ENCODE measurements around the gene TM6SF1. TPM values are rescaled to one million over a fixed set of nuclear protein-coding genes. Genes with fewer than 3 reads are reported as not detected.

Gene TM6SF1
- total RNA-seq, 1 donor from 2014 or later = 28.7 TPM

DNA sequence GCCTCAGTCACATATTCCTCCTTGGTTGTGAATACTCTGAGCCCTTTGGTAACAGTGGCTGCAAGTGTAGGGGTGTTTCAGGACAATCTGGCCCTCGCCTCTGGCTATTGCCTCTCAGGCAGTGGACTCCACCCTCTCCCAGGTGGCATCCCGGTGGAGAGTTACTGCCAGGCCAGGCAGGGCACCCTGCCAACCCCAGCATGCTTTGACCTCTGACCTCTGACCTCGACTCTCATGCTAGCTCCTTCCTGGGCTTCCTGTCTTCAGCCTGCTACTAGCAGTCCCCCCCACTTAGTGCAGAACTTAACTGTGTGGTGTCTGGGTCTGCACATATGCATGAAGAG, 5.5 kb downstream of the TM6SF1 start:
- peak overlapping the region; percentile 34 for H3K27ac ChIP-seq (ENCODE audit: low read depth, low read length)

DNA sequence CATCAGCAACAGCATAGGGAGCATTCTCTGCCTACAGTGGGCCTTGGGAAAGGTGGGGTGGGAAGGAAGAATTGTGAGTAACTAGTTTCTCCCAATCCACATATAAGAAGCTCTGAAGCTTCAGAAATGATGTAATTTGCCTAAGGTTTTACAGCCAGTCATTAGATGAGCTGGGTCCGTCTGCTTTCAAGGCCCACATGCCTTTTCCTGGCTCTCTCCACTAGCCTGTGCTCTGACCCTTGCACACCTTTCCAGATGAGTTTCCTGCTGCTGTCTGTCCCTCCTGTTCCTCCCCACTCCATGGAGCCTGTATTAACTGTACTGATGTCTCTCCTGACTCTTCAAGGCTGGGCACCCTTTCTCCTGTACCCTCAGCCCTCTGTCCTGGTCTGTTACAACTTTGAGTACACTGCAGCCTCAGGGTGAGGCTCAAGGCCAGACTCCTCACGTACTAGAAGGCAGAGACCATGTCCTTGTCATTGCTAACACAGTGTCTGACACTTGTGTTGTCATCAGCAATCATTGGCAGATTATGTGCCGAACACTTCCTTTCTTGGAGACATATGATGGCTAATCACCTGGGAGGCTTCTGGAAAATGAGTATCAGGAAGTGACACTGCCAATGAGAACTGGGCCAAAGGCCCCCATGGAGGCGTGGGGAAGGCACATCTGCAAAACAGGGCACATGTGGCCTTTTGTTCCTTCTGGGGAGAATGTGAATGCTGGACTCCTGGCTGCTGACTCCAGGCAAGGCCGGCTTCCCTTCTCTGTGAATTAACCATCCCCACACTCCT, 6.6 kb downstream of the TM6SF1 start:
- Histone ChIP-seq H3K9ac (ENCODE audit: low read depth in 1 of 3, low read length in 3 of 3) (no peak overlapping the region), H3K4me1 (ENCODE audit: control insufficient read depth in 3 of 3, insufficient read depth in 3 of 3, low read length in 3 of 3) (peaks cover 9 to 43% (median 35%) of the 10 kb centered on the region in 3 donors), H3K4me3 (ENCODE audit: low read length in 3 of 3) (no peak overlapping the region), H3K36me3 (ENCODE audit: control insufficient read depth in 3 of 3, insufficient read depth in 3 of 3, low read length in 3 of 3) (peaks cover 40 to 47% (median 41%) of the 10 kb centered on the region in 3 donors), H3K27ac (ENCODE audit: low read depth, low read length) (peak overlapping the region; percentile 34), H3K27me3 (ENCODE audit: control insufficient read depth in 3 of 3, insufficient read depth in 3 of 3, low read length in 3 of 3) (no peaks in the 10 kb centered on the region), H3K9me3 (ENCODE audit: control insufficient read depth in 3 of 3, low read length in 3 of 3) (no peaks in the 10 kb centered on the region)

More for the DNA sequence above, 5.5 kb downstream of the TM6SF1 start:
- Histone ChIP-seq H3K36me3 (ENCODE audit: control insufficient read depth in 3 of 3, insufficient read depth in 3 of 3, low read length in 3 of 3) (peaks cover 38 to 41% (median 40%) of the 10 kb centered on the region in 3 donors), H3K9ac (ENCODE audit: low read depth in 1 of 3, low read length in 3 of 3) (no peak overlapping the region), H3K27me3 (ENCODE audit: control insufficient read depth in 3 of 3, insufficient read depth in 3 of 3, low read length in 3 of 3) (peaks cover 0 to 3% (median 0%) of the 10 kb centered on the region in 3 donors), H3K4me1 (ENCODE audit: control insufficient read depth in 3 of 3, insufficient read depth in 3 of 3, low read length in 3 of 3) (peaks cover 18 to 55% (median 45%) of the 10 kb centered on the region in 3 donors), H3K4me3 (ENCODE audit: low read length in 3 of 3) (no peak overlapping the region), H3K9me3 (ENCODE audit: control insufficient read depth in 3 of 3, low read length in 3 of 3) (no peaks in the 10 kb centered on the region)

DNA sequence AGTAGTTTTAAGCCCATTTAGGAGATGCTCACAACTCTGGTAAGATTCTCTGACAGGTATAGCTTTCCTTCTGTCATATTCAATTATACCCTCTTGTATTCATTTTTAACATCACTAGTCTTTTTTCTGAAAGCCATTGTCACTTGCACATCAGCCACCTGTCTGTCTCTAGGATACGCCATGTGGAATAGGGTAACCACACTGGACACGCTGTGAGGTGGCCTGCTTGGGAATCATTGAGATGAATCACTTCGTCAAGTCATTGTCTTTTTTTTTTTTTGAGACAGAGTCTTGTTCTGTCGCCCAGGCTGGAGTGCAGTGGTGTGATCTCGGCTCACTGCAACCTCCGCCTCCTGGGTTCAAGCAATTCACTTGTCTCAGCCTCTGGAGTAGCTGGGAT, 7.4 kb downstream of the TM6SF1 start:
- H3K4me1 ChIP-seq (ENCODE audit: control insufficient read depth in 3 of 3, insufficient read depth in 3 of 3, low read length in 3 of 3) = peaks cover 9 to 36% (median 27%) of the 10 kb centered on the region in 3 donors
- H3K27ac ChIP-seq (ENCODE audit: low read depth, low read length) = no peak overlapping the region
- no peak overlapping the region for H3K9ac ChIP-seq (ENCODE audit: low read depth in 1 of 3, low read length in 3 of 3)
- H3K4me3 ChIP-seq (ENCODE audit: low read length in 3 of 3) = no peak overlapping the region
- H3K27me3 ChIP-seq (ENCODE audit: control insufficient read depth in 3 of 3, insufficient read depth in 3 of 3, low read length in 3 of 3) = no peaks in the 10 kb centered on the region
- H3K9me3 ChIP-seq (ENCODE audit: control insufficient read depth in 3 of 3, low read length in 3 of 3) = no peaks in the 10 kb centered on the region
- H3K36me3 ChIP-seq (ENCODE audit: control insufficient read depth in 3 of 3, insufficient read depth in 3 of 3, low read length in 3 of 3) = peaks cover 45 to 52% (median 48%) of the 10 kb centered on the region in 3 donors

DNA sequence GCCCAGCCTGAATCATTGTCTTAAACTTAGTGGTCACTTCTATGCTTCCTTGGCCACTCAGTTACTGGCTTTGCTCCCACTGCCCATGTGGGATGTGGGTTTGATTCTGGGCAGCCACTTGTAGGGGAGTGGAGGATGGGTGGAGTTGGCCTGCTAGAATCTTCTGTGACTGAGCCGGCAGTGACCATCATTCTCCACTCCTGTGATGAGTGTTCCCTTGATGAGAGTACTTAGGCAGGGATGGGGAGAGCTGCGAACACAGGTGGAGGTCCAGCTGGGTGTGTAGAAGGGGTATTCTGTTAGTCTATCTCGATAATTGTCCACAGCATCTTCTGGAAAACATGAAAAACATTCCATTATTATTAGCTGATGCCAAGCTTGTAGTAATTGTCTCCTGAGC, 8.0 kb downstream of the TM6SF1 start:
- Histone ChIP-seq H3K36me3 (ENCODE audit: control insufficient read depth in 3 of 3, insufficient read depth in 3 of 3, low read length in 3 of 3) (peaks cover 47 to 57% (median 51%) of the 10 kb centered on the region in 3 donors), H3K9ac (ENCODE audit: low read depth in 1 of 3, low read length in 3 of 3) (no peak overlapping the region), H3K27ac (ENCODE audit: low read depth, low read length) (no peak overlapping the region), H3K4me3 (ENCODE audit: low read length in 3 of 3) (no peak overlapping the region), H3K27me3 (ENCODE audit: control insufficient read depth in 3 of 3, insufficient read depth in 3 of 3, low read length in 3 of 3) (no peaks in the 10 kb centered on the region), H3K4me1 (ENCODE audit: control insufficient read depth in 3 of 3, insufficient read depth in 3 of 3, low read length in 3 of 3) (peaks cover 6 to 30% (median 23%) of the 10 kb centered on the region in 3 donors), H3K9me3 (ENCODE audit: control insufficient read depth in 3 of 3, low read length in 3 of 3) (no peaks in the 10 kb centered on the region)

DNA sequence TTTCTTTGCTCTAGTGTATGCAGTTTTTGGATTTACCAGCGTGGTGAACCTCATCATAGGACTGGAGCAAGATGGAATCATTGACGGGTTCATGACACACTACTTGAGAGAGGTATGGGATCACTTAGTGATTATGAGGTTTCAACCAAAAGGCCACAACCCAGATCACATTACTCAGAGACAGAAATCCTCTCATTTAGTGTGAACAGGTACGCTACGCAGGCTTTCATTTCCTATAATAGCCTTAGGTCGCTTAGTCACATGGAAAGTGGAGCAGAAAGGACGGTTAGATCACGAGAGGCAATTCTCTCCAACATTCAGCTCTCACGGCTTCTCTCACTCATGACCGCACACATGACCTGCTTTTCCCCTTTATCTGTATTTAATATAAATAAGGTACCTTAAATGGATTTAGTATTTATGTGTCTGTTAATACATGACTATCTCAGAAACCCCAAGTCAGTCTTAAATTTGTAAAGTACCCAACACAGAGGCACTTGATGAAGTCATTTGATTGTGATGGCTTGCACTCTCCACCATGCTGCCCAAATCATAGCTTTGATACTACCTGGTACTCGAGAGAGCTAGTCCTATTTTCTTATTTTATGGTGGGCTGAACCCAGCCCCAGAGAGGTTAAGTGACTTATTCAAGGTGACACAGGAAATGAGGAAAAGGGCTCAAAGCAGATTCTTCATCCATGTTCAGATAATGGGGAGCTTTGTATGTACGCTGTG, 8.6 kb downstream of the TM6SF1 start:
- Histone ChIP-seq H3K4me1 (ENCODE audit: control insufficient read depth in 3 of 3, insufficient read depth in 3 of 3, low read length in 3 of 3) (peaks cover 6 to 29% (median 22%) of the 10 kb centered on the region in 3 donors), H3K4me3 (ENCODE audit: low read length in 3 of 3) (no peak overlapping the region), H3K36me3 (ENCODE audit: control insufficient read depth in 3 of 3, insufficient read depth in 3 of 3, low read length in 3 of 3) (peaks cover 47 to 57% (median 51%) of the 10 kb centered on the region in 3 donors), H3K9ac (ENCODE audit: low read depth in 1 of 3, low read length in 3 of 3) (no peak overlapping the region), H3K27me3 (ENCODE audit: control insufficient read depth in 3 of 3, insufficient read depth in 3 of 3, low read length in 3 of 3) (no peaks in the 10 kb centered on the region), H3K9me3 (ENCODE audit: control insufficient read depth in 3 of 3, low read length in 3 of 3) (no peaks in the 10 kb centered on the region), H3K27ac (ENCODE audit: low read depth, low read length) (no peak overlapping the region)

DNA sequence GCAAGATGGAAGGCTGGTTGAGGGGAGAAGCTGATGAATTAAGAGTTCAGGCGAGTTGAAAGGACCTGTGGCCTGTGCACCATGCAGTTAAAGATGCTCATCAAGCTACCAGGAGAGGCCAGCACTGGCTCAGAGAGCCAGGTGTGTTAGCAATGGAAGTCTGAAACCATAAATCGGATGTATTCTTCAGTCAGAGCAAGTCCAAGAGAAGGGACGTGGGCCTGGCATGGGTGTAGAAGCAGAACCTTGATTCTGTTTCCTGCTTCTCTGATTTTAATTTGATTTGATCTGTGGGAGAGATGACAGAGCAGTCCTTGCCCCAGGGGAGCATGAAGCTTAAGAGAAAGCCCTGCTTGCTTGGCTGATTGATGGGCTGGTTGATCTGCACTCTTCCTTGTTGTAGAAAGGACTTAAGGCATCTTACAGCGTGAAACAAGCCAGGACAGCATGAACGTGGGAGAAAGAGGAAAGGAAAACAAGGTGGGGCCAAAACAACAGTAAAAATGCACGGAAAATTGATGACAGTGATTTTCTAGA, 10.9 kb downstream of the TM6SF1 start:
- no peak overlapping the region for H3K4me3 ChIP-seq (ENCODE audit: low read length in 3 of 3)
- H3K36me3 ChIP-seq (ENCODE audit: control insufficient read depth in 3 of 3, insufficient read depth in 3 of 3, low read length in 3 of 3) = peaks cover 51 to 64% (median 54%) of the 10 kb centered on the region in 3 donors
- H3K9me3 ChIP-seq (ENCODE audit: control insufficient read depth in 3 of 3, low read length in 3 of 3) = no peaks in the 10 kb centered on the region

DNA sequence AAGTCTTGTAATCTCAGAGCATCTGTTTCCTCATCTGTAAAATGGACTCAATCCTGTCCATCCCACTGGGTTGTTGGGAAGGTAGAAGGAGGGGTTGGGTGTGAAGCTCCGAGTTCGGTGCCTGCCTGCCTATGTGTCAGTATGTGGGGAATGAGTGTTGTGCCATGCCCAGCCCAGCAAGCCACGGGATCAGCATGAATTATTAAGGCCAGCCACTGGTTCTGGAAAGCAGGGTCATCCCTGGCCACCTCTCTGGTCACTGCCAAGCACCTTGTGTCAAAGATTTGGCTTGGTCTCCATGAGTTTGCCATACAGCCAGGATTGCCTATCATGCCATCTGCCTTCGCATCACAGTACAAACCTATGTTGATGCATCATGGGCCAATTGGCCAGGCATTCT, 11.5 kb downstream of the TM6SF1 start:
- Histone ChIP-seq H3K9me3 (ENCODE audit: control insufficient read depth in 3 of 3, low read length in 3 of 3) (no peaks in the 10 kb centered on the region), H3K4me3 (ENCODE audit: low read length in 3 of 3) (no peak overlapping the region), H3K27ac (ENCODE audit: low read depth, low read length) (peak overlapping the region; percentile 10), H3K36me3 (ENCODE audit: control insufficient read depth in 3 of 3, insufficient read depth in 3 of 3, low read length in 3 of 3) (peaks cover 47 to 57% (median 54%) of the 10 kb centered on the region in 3 donors), H3K27me3 (ENCODE audit: control insufficient read depth in 3 of 3, insufficient read depth in 3 of 3, low read length in 3 of 3) (no peaks in the 10 kb centered on the region), H3K9ac (ENCODE audit: low read depth in 1 of 3, low read length in 3 of 3) (no peak overlapping the region), H3K4me1 (ENCODE audit: control insufficient read depth in 3 of 3, insufficient read depth in 3 of 3, low read length in 3 of 3) (peaks cover 0 to 5% (median 4%) of the 10 kb centered on the region in 3 donors)

More for the DNA sequence above, 10.9 kb downstream of the TM6SF1 start:
- Histone ChIP-seq H3K27ac (ENCODE audit: low read depth, low read length) (peak overlapping the region; percentile 10), H3K4me1 (ENCODE audit: control insufficient read depth in 3 of 3, insufficient read depth in 3 of 3, low read length in 3 of 3) (peaks cover 0 to 10% (median 9%) of the 10 kb centered on the region in 3 donors), H3K9ac (ENCODE audit: low read depth in 1 of 3, low read length in 3 of 3) (no peak overlapping the region), H3K27me3 (ENCODE audit: control insufficient read depth in 3 of 3, insufficient read depth in 3 of 3, low read length in 3 of 3) (no peaks in the 10 kb centered on the region)

DNA sequence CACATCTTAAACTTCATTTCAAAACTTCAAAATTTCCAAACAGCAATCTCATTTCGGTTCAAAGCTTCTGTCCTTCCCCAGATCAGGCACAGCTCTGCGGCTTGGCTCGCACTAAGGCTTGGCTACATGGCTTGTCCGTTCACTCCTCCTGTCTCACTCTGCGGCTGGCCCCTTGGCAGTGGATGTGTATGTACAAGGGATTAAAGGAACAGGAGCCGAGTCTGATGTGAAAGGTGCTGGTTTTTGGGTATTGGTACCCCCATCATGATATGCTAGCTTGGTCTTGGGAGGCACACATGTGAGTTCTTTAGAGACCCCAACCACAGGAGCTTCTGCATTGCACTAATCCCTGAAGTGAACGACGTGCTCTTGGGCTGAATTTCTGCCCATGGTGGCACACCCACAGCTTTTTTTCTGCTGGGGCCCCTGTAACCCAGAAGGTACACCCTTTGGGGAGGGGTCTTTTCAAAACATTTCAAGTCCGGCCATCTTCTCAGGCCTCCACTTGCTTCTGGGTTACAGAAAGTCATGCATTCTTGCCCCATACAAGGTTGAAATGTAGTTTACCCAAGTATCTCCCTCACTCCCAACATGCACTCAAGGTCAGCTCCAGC, 12.6 kb downstream of the TM6SF1 start:
- H3K4me1 ChIP-seq (ENCODE audit: control insufficient read depth in 3 of 3, insufficient read depth in 3 of 3, low read length in 3 of 3) = no peaks in the 10 kb centered on the region
- no peaks in the 10 kb centered on the region for H3K27me3 ChIP-seq (ENCODE audit: control insufficient read depth in 3 of 3, insufficient read depth in 3 of 3, low read length in 3 of 3)
- no peak overlapping the region for H3K4me3 ChIP-seq (ENCODE audit: low read length in 3 of 3)
- no peaks in the 10 kb centered on the region for H3K9me3 ChIP-seq (ENCODE audit: control insufficient read depth in 3 of 3, low read length in 3 of 3)
- no peak overlapping the region for H3K9ac ChIP-seq (ENCODE audit: low read depth in 1 of 3, low read length in 3 of 3)
- peaks cover 45 to 55% (median 51%) of the 10 kb centered on the region in 3 donors for H3K36me3 ChIP-seq (ENCODE audit: control insufficient read depth in 3 of 3, insufficient read depth in 3 of 3, low read length in 3 of 3)
- no peak overlapping the region for H3K27ac ChIP-seq (ENCODE audit: low read depth, low read length)

DNA sequence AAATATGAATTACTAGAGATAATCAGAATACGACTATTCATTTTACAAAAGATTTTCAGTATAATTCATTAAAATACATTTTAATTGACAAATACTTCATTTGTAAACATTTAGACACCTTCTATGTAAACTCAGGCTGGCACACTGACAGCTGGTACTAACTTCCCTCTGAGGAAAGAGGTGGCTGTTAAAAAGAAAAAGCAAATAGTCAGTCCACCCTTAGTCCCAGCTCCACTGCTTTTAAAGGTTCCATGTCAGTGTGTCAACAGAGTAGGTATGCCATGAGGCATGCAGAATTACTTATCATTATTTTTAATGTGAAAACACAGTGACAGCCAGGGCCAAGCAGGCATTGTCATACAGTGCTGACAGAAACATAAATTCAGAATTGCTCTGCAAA, 16.1 kb downstream of the TM6SF1 start:
- Histone ChIP-seq H3K36me3 (ENCODE audit: control insufficient read depth in 3 of 3, insufficient read depth in 3 of 3, low read length in 3 of 3) (peaks cover 26 to 55% (median 40%) of the 10 kb centered on the region in 3 donors), H3K9ac (ENCODE audit: low read depth in 1 of 3, low read length in 3 of 3) (no peak overlapping the region), H3K4me1 (ENCODE audit: control insufficient read depth in 3 of 3, insufficient read depth in 3 of 3, low read length in 3 of 3) (no peaks in the 10 kb centered on the region), H3K4me3 (ENCODE audit: low read length in 3 of 3) (no peak overlapping the region), H3K27me3 (ENCODE audit: control insufficient read depth in 3 of 3, insufficient read depth in 3 of 3, low read length in 3 of 3) (no peaks in the 10 kb centered on the region), H3K27ac (ENCODE audit: low read depth, low read length) (no peak overlapping the region), H3K9me3 (ENCODE audit: control insufficient read depth in 3 of 3, low read length in 3 of 3) (no peaks in the 10 kb centered on the region)

Data from skeletal muscle tissue (tissue), 4 donors.